ENCODE data around the gene CXADR. TPM values are rescaled to one million over a fixed set of nuclear protein-coding genes. Genes with fewer than 3 reads are reported as not detected.

The CXADR gene
- total RNA-seq, 3 donors from 2014 or later (not counting 1 experiment from before 2014, with no cell fraction given), result 0.10 TPM; not detected in 2

DNA sequence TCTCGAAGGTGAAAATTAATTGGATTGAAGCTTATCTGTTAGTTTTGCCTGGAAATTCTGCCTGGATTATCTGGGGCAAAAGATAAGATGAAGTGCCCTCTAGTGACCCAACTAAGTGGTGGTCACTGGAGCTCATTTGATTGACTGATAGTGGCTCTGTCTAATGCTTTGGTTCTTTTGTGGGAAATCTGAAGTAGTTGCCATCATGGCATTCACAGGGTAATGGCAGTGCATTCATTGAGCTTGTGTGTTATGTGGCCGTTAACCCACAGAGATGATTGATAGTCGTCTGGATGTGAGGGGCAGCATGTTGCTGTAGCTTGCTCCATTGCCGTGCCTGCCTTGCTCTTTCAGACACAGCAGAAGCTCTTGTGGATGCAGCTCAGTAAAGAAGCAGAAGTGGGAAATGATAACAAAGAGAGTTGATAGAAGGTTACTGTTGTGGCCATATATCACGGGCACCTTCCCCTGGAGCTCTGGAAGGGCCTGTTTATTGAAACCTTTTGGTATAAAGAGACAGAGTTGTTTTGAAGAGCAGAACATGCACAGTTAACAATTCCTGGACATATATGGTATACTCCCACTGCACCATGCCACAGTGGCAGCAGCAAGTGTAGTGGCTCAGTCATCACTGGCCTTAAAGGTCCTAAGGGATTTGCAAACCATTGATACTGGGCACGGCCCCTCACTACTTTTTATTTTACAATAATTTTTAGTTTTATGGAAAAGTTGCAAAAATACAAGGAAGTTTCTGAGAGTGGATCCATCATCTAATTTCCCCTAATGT is 42.0 kb downstream of the CXADR start:
- ATAC-seq (no peak), DNase-seq (no peak)
- no peak overlapping the region for H3K27ac ChIP-seq (ENCODE audit: low read length)
- TF ChIP-seq, protein P1, sequence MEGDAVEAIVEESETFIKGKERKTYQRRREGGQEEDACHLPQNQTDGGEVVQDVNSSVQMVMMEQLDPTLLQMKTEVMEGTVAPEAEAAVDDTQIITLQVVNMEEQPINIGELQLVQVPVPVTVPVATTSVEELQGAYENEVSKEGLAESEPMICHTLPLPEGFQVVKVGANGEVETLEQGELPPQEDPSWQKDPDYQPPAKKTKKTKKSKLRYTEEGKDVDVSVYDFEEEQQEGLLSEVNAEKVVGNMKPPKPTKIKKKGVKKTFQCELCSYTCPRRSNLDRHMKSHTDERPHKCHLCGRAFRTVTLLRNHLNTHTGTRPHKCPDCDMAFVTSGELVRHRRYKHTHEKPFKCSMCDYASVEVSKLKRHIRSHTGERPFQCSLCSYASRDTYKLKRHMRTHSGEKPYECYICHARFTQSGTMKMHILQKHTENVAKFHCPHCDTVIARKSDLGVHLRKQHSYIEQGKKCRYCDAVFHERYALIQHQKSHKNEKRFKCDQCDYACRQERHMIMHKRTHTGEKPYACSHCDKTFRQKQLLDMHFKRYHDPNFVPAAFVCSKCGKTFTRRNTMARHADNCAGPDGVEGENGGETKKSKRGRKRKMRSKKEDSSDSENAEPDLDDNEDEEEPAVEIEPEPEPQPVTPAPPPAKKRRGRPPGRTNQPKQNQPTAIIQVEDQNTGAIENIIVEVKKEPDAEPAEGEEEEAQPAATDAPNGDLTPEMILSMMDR (IDR thresholded peaks at IDR 0.05), result no peak
- no peaks in the 10 kb centered on the region for H3K36me3 Mint-ChIP-seq
- no peaks in the 10 kb centered on the region for H3K27me3 ChIP-seq (ENCODE audit: control insufficient read depth, insufficient read depth, low read length)
- H3K27ac Mint-ChIP-seq, result no peak overlapping the region
- 14% methylated on average over 5 of the region's 6 CpGs for WGBS (ENCODE audit: insufficient coverage)
- no peaks in the 10 kb centered on the region for H3K36me3 ChIP-seq (ENCODE audit: control insufficient read depth, insufficient read depth, low read length)
- no peaks in the 10 kb centered on the region for H3K9me3 Mint-ChIP-seq
- no peak overlapping the region for H3K4me3 Mint-ChIP-seq
- no peak overlapping the region for H3K4me3 ChIP-seq (ENCODE audit: low read length)
- intact Hi-C loops (cut with micrococcal nuclease), result no loop called here
- no peaks in the 10 kb centered on the region for H3K4me1 ChIP-seq (ENCODE audit: control insufficient read depth, insufficient read depth, low read length)
- H3K9me3 ChIP-seq (ENCODE audit: control insufficient read depth, insufficient read depth, low read length), result no peaks in the 10 kb centered on the region
- peaks cover 0 to 6% of the 10 kb centered on the region in 2 donors for H3K27me3 Mint-ChIP-seq (ENCODE audit: low read depth in 2 of 2)
- no peaks in the 10 kb centered on the region for H3K4me1 Mint-ChIP-seq

DNA sequence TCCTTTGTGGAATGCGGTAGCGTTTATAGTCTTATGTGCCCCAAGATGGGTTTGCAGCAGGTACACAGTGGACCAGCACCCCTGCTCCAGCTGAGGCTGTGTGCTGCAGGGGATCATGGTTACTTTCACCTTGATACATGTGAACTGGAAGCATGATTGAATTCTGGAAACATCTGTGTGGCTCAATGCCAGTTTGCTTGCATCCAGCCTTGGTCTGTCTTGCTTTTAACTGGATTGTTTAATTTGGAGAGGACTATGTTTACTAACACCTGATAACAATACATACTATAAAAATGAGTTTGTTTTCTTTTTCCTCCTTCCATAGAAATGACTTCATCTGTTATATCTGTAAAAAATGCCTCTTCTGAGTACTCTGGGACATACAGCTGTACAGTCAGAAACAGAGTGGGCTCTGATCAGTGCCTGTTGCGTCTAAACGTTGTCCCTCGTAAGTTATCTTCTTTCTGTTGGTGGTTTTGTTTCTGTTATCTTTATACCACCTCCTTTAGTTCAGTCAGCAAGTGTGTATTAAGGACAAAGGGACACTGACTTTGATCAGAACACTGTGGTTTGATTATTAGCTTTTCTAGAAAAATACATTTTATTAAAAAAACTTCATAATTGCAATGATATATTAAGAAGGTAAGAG is 47.7 kb downstream of the CXADR start:
- Histone ChIP-seq H3K27me3 (ENCODE audit: control insufficient read depth, insufficient read depth, low read length) (no peaks in the 10 kb centered on the region), H3K9me3 (ENCODE audit: control insufficient read depth, insufficient read depth, low read length) (no peaks in the 10 kb centered on the region), H3K4me1 (ENCODE audit: control insufficient read depth, insufficient read depth, low read length) (no peaks in the 10 kb centered on the region), H3K27ac (ENCODE audit: low read length) (no peak overlapping the region), H3K4me3 (ENCODE audit: low read length) (no peak overlapping the region), H3K36me3 (ENCODE audit: control insufficient read depth, insufficient read depth, low read length) (no peaks in the 10 kb centered on the region)
- no peaks in the 10 kb centered on the region for H3K36me3 Mint-ChIP-seq
- no peak for DNase-seq
- 86% methylated on average over 5 of the region's 5 CpGs for WGBS (ENCODE audit: insufficient coverage)
- intact Hi-C loops (cut with micrococcal nuclease), result no loop called here
- TF ChIP-seq, protein P1 (IDR thresholded peaks at IDR 0.05), result no peak
- no peaks in the 10 kb centered on the region for H3K9me3 Mint-ChIP-seq
- no peaks in the 10 kb centered on the region for H3K4me1 Mint-ChIP-seq
- ATAC-seq, result no peak
- H3K4me3 Mint-ChIP-seq, result no peak overlapping the region
- no peak overlapping the region for H3K27ac Mint-ChIP-seq
- H3K27me3 Mint-ChIP-seq (ENCODE audit: low read depth in 2 of 2), result peaks cover 0 to 5% of the 10 kb centered on the region in 2 donors

DNA sequence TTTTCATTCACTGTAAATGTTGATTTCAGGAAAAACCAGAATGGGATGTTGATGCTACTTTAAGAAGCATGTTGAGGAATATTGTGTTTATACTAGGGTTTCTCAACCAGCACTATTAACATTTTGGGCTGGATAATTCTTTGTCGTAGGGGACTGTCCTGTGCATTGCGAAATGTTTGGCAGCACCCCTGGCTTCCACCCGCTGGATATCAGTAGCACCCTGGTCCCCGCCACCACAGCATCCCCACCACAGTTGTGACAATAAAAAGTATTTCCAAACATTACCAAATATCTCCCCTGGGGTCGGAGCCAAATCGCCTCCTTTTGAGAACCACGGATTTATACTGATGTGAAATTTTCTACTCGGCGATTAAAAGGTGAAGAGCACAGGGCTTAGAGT is 57.9 kb downstream of the CXADR start:
- intact Hi-C loops (cut with micrococcal nuclease), result no loop called here
- peaks cover 2% of the 10 kb centered on the region for H3K27me3 ChIP-seq (ENCODE audit: control insufficient read depth, insufficient read depth, low read length)
- no peak overlapping the region for H3K4me3 Mint-ChIP-seq
- H3K4me3 ChIP-seq (ENCODE audit: low read length), result no peak overlapping the region
- H3K4me1 ChIP-seq (ENCODE audit: control insufficient read depth, insufficient read depth, low read length), result no peaks in the 10 kb centered on the region
- H3K36me3 ChIP-seq (ENCODE audit: control insufficient read depth, insufficient read depth, low read length), result no peaks in the 10 kb centered on the region
- H3K9me3 ChIP-seq (ENCODE audit: control insufficient read depth, insufficient read depth, low read length), result no peaks in the 10 kb centered on the region
- 95% methylated on average over 9 of the region's 9 CpGs for WGBS (ENCODE audit: insufficient coverage)
- H3K27ac ChIP-seq (ENCODE audit: low read length), result no peak overlapping the region
- H3K9me3 Mint-ChIP-seq, result no peaks in the 10 kb centered on the region
- DNase-seq (no peak), ATAC-seq (no peak)
- H3K27me3 Mint-ChIP-seq (ENCODE audit: low read depth in 2 of 2), result peaks cover 0 to 5% of the 10 kb centered on the region in 2 donors
- TF ChIP-seq, protein P1 (IDR thresholded peaks at IDR 0.05), result no peak
- no peaks in the 10 kb centered on the region for H3K36me3 Mint-ChIP-seq
- H3K27ac Mint-ChIP-seq, result no peak overlapping the region
- no peaks in the 10 kb centered on the region for H3K4me1 Mint-ChIP-seq
